Adrenal gland (tissue), 5 donors: ENCODE measurements around the gene ACCS.

Experiments
- POLR2A ChIP-seq, 2 donors: fragments of 450-650 bp; IDR thresholded peaks; one replicate each; pipeline ENCODE4 v1.6.1; 2017; ENCODE audit warnings: antibody characterized with exemption in 2 of 2, mild to moderate bottlenecking in 2 of 2, moderate library complexity in 1 of 2
- TF ChIP-seq, protein P1 (sequence below), 6 experiments: fragments of 450-650 bp in 4 of 6; fragments of 200-600 bp in 2 of 6; sonication (generic) in 1 of 6; IDR thresholded peaks; 1 replicate in 5 of 6; 2 replicates in 1 of 6; pipeline versions ENCODE4 v1.5.1 to v1.8.0; 2016 to 2021; ENCODE audit warnings: antibody characterized with exemption in 6 of 6, mild to moderate bottlenecking in 2 of 6, moderate library complexity in 1 of 6
- donor health status: DM: no; HTN: no; CAD: no.

DNA sequence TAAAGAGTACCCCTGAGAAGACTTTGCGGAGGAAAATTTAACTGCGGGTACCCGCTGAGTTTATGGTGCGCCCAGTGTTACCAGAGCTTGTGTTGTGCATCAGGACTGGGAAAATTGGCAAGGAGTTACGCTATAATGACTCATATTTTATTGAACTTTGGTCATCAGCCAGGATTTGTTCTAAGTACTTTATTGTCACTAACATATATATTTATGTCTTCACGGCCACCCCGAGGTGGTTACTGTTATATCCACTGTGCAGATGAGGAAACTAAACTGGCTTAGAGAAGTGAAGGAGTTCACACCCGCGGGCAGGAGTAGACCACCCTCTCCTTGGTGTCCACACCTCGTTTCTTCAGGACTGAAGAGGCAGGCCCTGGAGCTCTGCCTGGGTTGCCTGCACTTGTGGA, 667 bp downstream of the ACCS start:
- TF ChIP-seq, protein P1, sequence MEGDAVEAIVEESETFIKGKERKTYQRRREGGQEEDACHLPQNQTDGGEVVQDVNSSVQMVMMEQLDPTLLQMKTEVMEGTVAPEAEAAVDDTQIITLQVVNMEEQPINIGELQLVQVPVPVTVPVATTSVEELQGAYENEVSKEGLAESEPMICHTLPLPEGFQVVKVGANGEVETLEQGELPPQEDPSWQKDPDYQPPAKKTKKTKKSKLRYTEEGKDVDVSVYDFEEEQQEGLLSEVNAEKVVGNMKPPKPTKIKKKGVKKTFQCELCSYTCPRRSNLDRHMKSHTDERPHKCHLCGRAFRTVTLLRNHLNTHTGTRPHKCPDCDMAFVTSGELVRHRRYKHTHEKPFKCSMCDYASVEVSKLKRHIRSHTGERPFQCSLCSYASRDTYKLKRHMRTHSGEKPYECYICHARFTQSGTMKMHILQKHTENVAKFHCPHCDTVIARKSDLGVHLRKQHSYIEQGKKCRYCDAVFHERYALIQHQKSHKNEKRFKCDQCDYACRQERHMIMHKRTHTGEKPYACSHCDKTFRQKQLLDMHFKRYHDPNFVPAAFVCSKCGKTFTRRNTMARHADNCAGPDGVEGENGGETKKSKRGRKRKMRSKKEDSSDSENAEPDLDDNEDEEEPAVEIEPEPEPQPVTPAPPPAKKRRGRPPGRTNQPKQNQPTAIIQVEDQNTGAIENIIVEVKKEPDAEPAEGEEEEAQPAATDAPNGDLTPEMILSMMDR (IDR thresholded peaks at IDR 0.05), result no peak
- TF ChIP-seq POLR2A (IDR thresholded peaks at IDR 0.05), result no peak
